Mesothelial cell of epicardium (in vitro differentiated cells): ENCODE measurements around the gene KMT2C. TPM values are rescaled to one million over a fixed set of nuclear protein-coding genes. Genes with fewer than 3 reads are reported as not detected.
A peak's percentile ranks its signal among the peaks of the same experiment; 100 is the strongest.
"Not testable (repeated sequence)": the region's sequence is repeated elsewhere in the genome, so short reads cannot be mapped to it uniquely, and the experiment has no call there.

Source experiments
- DNase-seq, 2 experiments: peaks; one replicate each; pipeline ENCODE4 v3.0.0; 2021; ENCODE audit warnings: low spot score in 2 of 2; ENCODE audit not compliant: unreplicated experiment in 2 of 2
- H3K27ac Mint-ChIP-seq: 2 replicates; pipeline ENCODE4 v1.8.0; 2021; ENCODE audit warnings: mixed read lengths
- H3K27me3 Mint-ChIP-seq: 2 replicates; pipeline ENCODE4 v1.8.0; 2021; ENCODE audit warnings: low read depth, mixed read lengths
- H3K36me3 Mint-ChIP-seq: 2 replicates; pipeline ENCODE4 v1.8.0; 2021; ENCODE audit warnings: mixed read lengths
- H3K4me1 Mint-ChIP-seq: 2 replicates; pipeline ENCODE4 v1.8.0; 2021; ENCODE audit warnings: mixed read lengths
- H3K4me3 Mint-ChIP-seq: 2 replicates; pipeline ENCODE4 v1.8.0; 2021; ENCODE audit warnings: mild to moderate bottlenecking, moderate library complexity, mixed read lengths
- H3K9me3 Mint-ChIP-seq: 2 replicates; pipeline ENCODE4 v1.8.0; 2021; ENCODE audit warnings: mixed read lengths
- CTCF ChIP-seq: fragments of 200-600 bp; sonication (generic); IDR thresholded peaks from one replicate; pipeline ENCODE4 v1.5.0; 2021; ENCODE audit warnings: antibody characterized with exemption; ENCODE audit not compliant: unreplicated experiment
- total RNA-seq: library from RNA; stranded (reverse); gene quantifications from 3 replicates; pipeline ENCODE4 v1.2.1, GENCODE V29; 2021

KMT2C gene
- total RNA-seq, 1 donor from 2014 or later: 108 TPM

DNA sequence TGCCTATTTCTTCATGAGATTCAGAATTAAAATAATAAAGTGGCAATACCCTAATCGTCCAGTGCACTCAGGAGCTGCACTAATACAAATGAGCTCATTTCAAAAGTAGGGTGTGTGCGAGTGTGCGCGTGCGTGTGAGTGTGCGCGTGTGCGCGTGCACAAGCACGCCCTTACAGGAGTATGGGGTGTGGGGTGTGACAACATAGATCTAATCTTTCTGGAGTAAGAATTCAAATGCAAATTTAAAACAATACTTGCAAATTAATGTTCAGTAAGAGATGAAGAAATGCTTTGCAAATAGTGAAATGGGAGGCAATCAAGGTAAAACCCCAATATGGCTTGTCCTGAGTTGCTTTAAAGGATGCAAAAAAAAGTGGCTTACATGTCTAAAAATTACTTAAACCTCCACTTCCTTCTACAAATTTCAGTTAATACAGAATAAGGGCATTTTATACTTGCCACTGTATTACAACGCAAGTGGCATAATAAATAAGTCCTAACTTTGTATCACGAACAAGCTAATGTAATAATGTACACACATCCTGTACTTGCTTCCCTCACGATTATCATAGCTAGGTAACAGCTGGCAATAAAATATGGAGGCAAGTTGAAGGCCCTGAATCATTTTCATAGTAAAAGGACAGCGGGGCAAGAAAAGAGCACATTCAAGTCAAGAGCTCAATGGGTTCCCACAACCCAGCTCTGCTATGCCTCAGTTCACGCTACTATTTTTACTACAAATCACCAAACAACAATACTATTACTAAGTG, 1.9 kb downstream of the KMT2C start:
- not testable (repeated sequence) for H3K9me3 Mint-ChIP-seq, DNase-seq, H3K27me3 Mint-ChIP-seq, H3K36me3 Mint-ChIP-seq
- H3K27ac Mint-ChIP-seq: peak overlapping the region; percentile 99
- H3K4me1 Mint-ChIP-seq: peaks cover 30% of the 10 kb centered on the region
- peak overlapping the region; percentile 95 for H3K4me3 Mint-ChIP-seq
- peak; percentile 17 for TF ChIP-seq CTCF

DNA sequence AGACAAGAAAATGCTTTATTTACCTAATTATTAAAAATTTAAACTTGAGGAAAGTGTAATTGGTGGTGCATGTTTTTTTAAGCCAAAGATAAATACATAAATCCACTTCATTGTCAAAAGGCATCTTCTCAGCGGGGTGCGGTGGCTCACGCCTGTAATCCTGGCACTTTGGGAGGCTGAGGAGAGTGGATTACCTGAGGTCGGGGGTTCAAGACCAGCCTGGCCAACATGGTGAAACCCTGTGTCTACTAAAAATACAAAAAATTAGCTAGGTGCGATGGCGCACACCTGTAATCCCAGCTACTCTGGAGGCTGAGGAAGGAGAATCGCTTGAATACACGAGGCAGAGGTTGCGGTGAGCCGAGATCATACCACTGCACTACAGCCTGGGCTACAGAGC, 3.1 kb downstream of the KMT2C start:
- H3K36me3 Mint-ChIP-seq, H3K9me3 Mint-ChIP-seq, H3K27ac Mint-ChIP-seq, DNase-seq, H3K27me3 Mint-ChIP-seq: not testable (repeated sequence)
- peaks cover 36% of the 10 kb centered on the region for H3K4me1 Mint-ChIP-seq
- H3K4me3 Mint-ChIP-seq: peak overlapping the region; percentile 95

DNA sequence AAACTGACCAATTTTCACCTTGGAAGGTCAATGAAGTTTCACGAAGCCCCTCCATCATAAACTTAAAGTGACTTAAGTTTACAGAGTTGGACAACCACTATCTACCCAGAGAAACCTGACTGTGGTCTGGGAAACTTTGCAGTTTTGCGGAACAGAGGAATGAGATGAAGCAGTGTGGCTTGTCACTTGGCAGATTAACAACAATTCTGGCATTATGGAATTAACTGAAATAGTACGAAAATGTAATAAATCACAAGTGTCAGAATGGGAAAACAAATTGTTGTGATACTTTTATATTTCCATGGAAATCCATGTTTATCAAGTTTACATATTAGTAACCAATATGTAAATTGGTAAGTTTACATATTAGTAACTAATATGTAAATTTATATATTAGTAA, 4.9 kb downstream of the KMT2C start:
- H3K27me3 Mint-ChIP-seq: no peaks in the 10 kb centered on the region
- no peak overlapping the region for H3K27ac Mint-ChIP-seq
- H3K4me1 Mint-ChIP-seq: peaks cover 36% of the 10 kb centered on the region
- DNase-seq: no peak
- no peak overlapping the region for H3K4me3 Mint-ChIP-seq
- H3K9me3 Mint-ChIP-seq: no peaks in the 10 kb centered on the region
- TF ChIP-seq CTCF: no peak
- H3K36me3 Mint-ChIP-seq: no peaks in the 10 kb centered on the region

DNA sequence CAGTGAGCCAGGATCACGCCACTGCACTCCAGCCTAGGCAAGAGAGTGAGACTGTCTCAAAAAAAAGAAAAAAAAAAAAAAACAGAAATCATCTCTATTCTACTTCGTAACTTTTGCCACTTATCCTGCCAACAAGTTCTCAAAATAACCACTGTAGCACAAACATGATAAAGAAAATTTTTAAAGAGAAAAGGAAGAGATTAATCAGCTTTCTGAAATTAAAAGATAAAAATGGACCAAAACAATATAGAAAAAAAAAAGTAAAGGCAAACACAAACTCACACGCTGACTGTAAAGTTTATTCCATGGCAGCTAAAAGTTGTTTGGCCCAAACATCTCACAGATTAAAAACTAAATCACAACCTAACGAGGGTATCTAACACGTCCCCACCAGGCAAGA, 5.7 kb downstream of the KMT2C start:
- H3K27ac Mint-ChIP-seq, H3K9me3 Mint-ChIP-seq, H3K27me3 Mint-ChIP-seq, DNase-seq, H3K36me3 Mint-ChIP-seq, H3K4me3 Mint-ChIP-seq: not testable (repeated sequence)
- peaks cover 38% of the 10 kb centered on the region for H3K4me1 Mint-ChIP-seq

GRCh38 chr7:152424348-152425108, 11.3 kb downstream of the KMT2C start:
- Mint-ChIP-seq H3K27me3 (no peaks in the 10 kb centered on the region), H3K4me3 (no peak overlapping the region), H3K4me1 (peaks cover 18% of the 10 kb centered on the region), H3K36me3 (peaks cover 30% of the 10 kb centered on the region), H3K9me3 (peaks cover 25% of the 10 kb centered on the region), H3K27ac (no peak overlapping the region)
- no peak for TF ChIP-seq CTCF
- DNase-seq: no peak

- H3K9me3 Mint-ChIP-seq: peaks cover 30% of the 10 kb centered on the region
- H3K27ac Mint-ChIP-seq: no peak overlapping the region
- peaks cover 14% of the 10 kb centered on the region for H3K4me1 Mint-ChIP-seq
- TF ChIP-seq CTCF: no peak
- peaks cover 34% of the 10 kb centered on the region for H3K36me3 Mint-ChIP-seq
- DNase-seq: no peak
- H3K27me3 Mint-ChIP-seq: no peaks in the 10 kb centered on the region
- no peak overlapping the region for H3K4me3 Mint-ChIP-seq
These were observed 11.8 kb downstream of the KMT2C start for GRCh38 chr7:152423991-152424347.

DNA sequence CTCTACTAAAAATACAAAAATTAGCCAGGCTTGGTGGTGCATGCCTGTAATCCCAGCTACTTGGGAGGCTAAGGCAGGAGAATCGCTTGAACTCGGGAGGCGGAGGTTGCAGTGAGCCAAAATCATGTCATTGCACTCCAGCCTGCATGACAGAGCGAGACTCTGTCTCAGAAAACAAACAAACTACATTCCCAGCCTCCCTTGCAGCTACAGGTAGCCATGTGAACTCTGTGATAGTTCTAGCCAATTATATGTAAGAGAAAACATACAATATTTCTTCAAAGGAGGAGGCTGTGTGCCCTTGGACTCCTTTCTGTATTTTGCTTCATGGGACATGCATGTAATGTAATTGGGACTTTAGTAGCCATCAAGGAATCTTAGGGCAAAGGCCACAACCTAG, 12.6 kb downstream of the KMT2C start:
- DNase-seq, H3K4me1 Mint-ChIP-seq, H3K27me3 Mint-ChIP-seq, H3K27ac Mint-ChIP-seq, H3K4me3 Mint-ChIP-seq: not testable (repeated sequence)
- Mint-ChIP-seq H3K9me3 (peaks cover 30% of the 10 kb centered on the region), H3K36me3 (peaks cover 36% of the 10 kb centered on the region)

- H3K36me3 Mint-ChIP-seq: peaks cover 40% of the 10 kb centered on the region
- not testable (repeated sequence) for H3K27ac Mint-ChIP-seq, H3K27me3 Mint-ChIP-seq, H3K4me1 Mint-ChIP-seq, H3K4me3 Mint-ChIP-seq, DNase-seq
- peaks cover 30% of the 10 kb centered on the region for H3K9me3 Mint-ChIP-seq
These were observed 14.9 kb downstream of the KMT2C start for GRCh38 chr7:152420950-152421349.
